Measurements from ENCODE around the gene SREK1IP1. TPM values are rescaled to one million over a fixed set of nuclear protein-coding genes. Genes with fewer than 3 reads are reported as not detected.

The SREK1IP1 gene
- total and polyA plus RNA-seq, 9 of the 15 experiments (the other 6 are each of a cell fraction or from before 2014, with no cell fraction given) = 6.9 to 45.2 (median 21.7) TPM

DNA sequence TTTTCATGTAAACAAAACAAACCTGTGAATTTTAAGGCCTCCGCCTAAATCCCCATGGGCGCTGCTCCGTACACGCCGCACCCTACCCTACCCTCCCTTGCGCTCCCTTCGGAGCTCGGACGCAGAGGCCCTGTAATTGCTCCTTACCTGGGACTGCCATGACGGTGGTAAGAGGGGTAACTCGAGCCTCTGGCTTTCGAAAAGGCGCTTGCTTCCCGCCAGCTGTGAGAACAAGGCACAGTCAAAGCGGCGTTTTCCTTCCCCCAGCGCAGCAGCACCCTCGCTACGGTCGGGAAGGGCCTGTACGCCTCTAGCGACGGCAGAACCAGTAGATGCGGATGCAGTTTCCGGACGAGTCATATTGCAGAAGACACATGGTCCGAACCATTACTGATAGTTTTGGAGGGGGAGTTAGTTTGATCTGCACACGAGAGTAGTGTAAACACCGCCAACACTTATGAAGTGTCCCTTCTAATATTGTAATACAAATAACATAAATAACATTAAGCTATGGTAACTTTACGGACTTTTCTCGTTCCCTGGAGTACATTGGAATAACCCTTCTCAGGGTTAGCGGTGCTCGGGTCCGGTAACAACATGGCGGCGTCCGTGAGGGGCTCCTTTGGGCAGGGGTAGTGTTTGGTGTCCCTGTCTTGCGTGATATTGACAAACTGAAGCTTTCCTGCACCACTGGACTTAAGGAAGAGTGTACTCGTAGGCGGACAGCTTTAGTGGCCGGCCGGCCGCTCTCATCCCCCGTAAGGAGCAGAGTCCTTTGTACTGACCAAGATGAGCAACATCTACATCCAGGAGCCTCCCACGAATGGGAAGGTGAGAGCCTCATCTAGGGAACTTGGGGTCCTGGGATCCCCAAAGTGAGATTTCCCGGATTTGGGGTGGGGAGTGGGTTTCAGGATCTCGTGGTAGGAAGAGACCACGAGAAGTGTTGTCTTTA lies at the start of gene SREK1IP1, which contains the start of gene CWC27 (continued):
- TF ChIP-seq, protein P1, sequence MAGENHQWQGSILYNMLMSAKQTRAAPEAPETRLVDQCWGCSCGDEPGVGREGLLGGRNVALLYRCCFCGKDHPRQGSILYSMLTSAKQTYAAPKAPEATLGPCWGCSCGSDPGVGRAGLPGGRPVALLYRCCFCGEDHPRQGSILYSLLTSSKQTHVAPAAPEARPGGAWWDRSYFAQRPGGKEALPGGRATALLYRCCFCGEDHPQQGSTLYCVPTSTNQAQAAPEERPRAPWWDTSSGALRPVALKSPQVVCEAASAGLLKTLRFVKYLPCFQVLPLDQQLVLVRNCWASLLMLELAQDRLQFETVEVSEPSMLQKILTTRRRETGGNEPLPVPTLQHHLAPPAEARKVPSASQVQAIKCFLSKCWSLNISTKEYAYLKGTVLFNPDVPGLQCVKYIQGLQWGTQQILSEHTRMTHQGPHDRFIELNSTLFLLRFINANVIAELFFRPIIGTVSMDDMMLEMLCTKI (IDR thresholded peaks at IDR 0.05; ENCODE audit: partially characterized antibody) = no peak
- TF ChIP-seq, protein P2, sequence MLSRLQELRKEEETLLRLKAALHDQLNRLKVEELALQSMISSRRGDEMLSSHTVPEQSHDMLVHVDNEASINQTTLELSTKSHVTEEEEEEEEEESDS (CRISPR knock-in tag; IDR thresholded peaks at IDR 0.05) = no peak
- TF ChIP-seq UBTF (IDR thresholded peaks at IDR 0.05; ENCODE audit: borderline replicate concordance in 1 of 2, low read depth in 2 of 2, low read length in 2 of 2) (peak; percentile 55 to 80; a peak in 2 of 4 replicates), MCM5 (IDR thresholded peaks at IDR 0.05; ENCODE audit: low read depth) (no peak), FOXP1 (CRISPR knock-in tag; IDR thresholded peaks at IDR 0.05) (peak; percentile 75), GTF2E2 (tag; IDR thresholded peaks at IDR 0.05) (peak; percentile 94), TFAP4 (CRISPR knock-in tag; IDR thresholded peaks at IDR 0.05; ENCODE audit: borderline replicate concordance) (peak; percentile 81), SUPT5H (IDR thresholded peaks at IDR 0.05) (peak; percentile 85), POLR2H (tag; IDR thresholded peaks at IDR 0.05; ENCODE audit: low read depth) (peak; percentile 78), MAFG (tag; conservative IDR thresholded peaks at IDR 0.05) (no peak), ELF1 (tag; IDR thresholded peaks at IDR 0.05) (no peak), RHOXF2B (CRISPR knock-in tag; conservative IDR thresholded peaks at IDR 0.05) (0 out of 2 replicates have a peak, but pooled peaks have one; percentile 64), ZZZ3 (IDR thresholded peaks at IDR 0.05) (no peak), ZBTB9 (CRISPR knock-in tag; IDR thresholded peaks at IDR 0.05) (no peak), NONO (IDR thresholded peaks at IDR 0.05; ENCODE audit: low read depth in 2 of 2, low read length in 1 of 2) (peak in 1 of 2 experiments; percentile 98; a peak in 2 of 4 replicates), TBP (optimal IDR thresholded peaks at IDR 0.05; ENCODE audit: low read depth, low read length) (peak; percentile 90)
- TF ChIP-seq, protein P3, sequence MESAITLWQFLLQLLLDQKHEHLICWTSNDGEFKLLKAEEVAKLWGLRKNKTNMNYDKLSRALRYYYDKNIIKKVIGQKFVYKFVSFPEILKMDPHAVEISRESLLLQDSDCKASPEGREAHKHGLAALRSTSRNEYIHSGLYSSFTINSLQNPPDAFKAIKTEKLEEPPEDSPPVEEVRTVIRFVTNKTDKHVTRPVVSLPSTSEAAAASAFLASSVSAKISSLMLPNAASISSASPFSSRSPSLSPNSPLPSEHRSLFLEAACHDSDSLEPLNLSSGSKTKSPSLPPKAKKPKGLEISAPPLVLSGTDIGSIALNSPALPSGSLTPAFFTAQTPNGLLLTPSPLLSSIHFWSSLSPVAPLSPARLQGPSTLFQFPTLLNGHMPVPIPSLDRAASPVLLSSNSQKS (CRISPR knock-in tag; IDR thresholded peaks at IDR 0.05) = no peak
- TF ChIP-seq, protein P4, sequence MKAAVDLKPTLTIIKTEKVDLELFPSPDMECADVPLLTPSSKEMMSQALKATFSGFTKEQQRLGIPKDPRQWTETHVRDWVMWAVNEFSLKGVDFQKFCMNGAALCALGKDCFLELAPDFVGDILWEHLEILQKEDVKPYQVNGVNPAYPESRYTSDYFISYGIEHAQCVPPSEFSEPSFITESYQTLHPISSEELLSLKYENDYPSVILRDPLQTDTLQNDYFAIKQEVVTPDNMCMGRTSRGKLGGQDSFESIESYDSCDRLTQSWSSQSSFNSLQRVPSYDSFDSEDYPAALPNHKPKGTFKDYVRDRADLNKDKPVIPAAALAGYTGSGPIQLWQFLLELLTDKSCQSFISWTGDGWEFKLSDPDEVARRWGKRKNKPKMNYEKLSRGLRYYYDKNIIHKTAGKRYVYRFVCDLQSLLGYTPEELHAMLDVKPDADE (conservative IDR thresholded peaks at IDR 0.05; ENCODE audit: control insufficient read depth, low read depth, low read length) = peak; percentile 51; the same call in 1 of the 2 replicates
